Motor neuron (in vitro differentiated cells): ENCODE results near the gene SLC4A4. TPM values are rescaled to one million over a fixed set of nuclear protein-coding genes. Genes with fewer than 3 reads are reported as not detected.

Experiments used
- ATAC-seq, 8 experiments: fragments of 200-7000 bp; cut with Tn5 transposase; replicated peaks in 6 of 8; 2 replicates each; pipeline ENCODE4 v1.8.0; 2021; ENCODE audit warnings: mild to moderate bottlenecking in 8 of 8, moderate library complexity in 8 of 8
- H3K27ac ChIP-seq, 2 donors: fragments of 250-450 bp; sonication (Bioruptor Pico); 2 replicates each; pipeline ENCODE4 v1.9.0; 2021; ENCODE audit warnings: antibody characterized with exemption in 2 of 2, mild to moderate bottlenecking in 2 of 2, moderate library complexity in 1 of 2
- H3K4me1 ChIP-seq, 2 donors: fragments of 250-450 bp; sonication (Bioruptor Pico); replicated peaks in 1 of 2; 2 replicates each; pipeline ENCODE4 v1.6.1; 2021; ENCODE audit warnings: antibody characterized with exemption in 2 of 2, mild to moderate bottlenecking in 2 of 2, moderate library complexity in 1 of 2
- H3K4me3 ChIP-seq, 5 donors: fragments of 250-450 bp; sonication (Bioruptor Pico); 2 replicates each; pipeline ENCODE4 v1.9.0; 2021; ENCODE audit warnings: antibody characterized with exemption in 5 of 5, mild to moderate bottlenecking in 5 of 5, moderate library complexity in 4 of 5
- WGBS, 10 experiments: fragments of 450-650 bp; shearing (Covaris generic); methylation state at CpG; one replicate each; pipeline ENCODE4 v1.0.0; 2022; 5-methylcytosine and 5-hydroxymethylcytosine counted together
- in situ Hi-C, 9 experiments: fragments of 400-800 bp; cut with MboI; loops; one replicate each; pipeline ENCODE4 v1.15.0; 2021; ENCODE audit warnings: low sequenced_read_pairs in 9 of 9, low pct_unique_long_range_greater_than_20kb in 2 of 9; ENCODE audit not compliant: unreplicated experiment in 9 of 9
- total RNA-seq, 8 experiments: library from RNA; unstranded; fragments of 300-600 nt; gene quantifications; 2 replicates each; pipeline versions ENCODE4 v1.2.3 to v1.2.4, GENCODE V29; 2022

SLC4A4 gene
- total RNA-seq, 8 experiments from 2014 or later, result 0.05 to 35.1 (median 1.0) TPM; not detected in 1

DNA sequence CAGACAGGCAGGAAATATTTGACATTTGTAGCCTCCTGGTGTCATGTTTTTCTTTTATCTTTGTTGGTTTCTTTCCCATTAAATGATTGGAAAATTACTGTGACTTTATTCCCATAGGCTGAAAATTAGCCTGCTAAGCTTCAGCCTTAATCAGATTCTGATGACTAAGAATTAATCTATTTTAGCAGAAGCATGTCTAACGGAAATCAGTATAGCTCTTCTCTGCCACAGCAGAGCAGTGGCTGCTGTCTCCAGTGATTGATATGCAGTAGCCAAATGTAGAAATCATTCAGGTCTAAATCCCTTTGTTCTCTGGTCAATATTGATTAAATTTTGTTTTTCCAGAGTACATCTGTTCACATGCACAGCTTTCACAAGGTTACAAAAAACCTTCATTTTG lies 245.8 kb downstream of the SLC4A4 start:
- ATAC-seq, result peak in 5 of 8 experiments; percentile 52 to 96 (median 79)
- in situ Hi-C loops, result no loop called here
- Histone ChIP-seq H3K4me3 (no peak overlapping the region), H3K27ac (no peak overlapping the region), H3K4me1 (peaks cover 2 to 3% of the 10 kb centered on the region in 2 donors)
- 0 to 63% (median 25%) methylated on average over 1 of the region's 1 CpG; no CpG with 5 or more reads in 2 of the 10 experiments for WGBS, 10 experiments

DNA sequence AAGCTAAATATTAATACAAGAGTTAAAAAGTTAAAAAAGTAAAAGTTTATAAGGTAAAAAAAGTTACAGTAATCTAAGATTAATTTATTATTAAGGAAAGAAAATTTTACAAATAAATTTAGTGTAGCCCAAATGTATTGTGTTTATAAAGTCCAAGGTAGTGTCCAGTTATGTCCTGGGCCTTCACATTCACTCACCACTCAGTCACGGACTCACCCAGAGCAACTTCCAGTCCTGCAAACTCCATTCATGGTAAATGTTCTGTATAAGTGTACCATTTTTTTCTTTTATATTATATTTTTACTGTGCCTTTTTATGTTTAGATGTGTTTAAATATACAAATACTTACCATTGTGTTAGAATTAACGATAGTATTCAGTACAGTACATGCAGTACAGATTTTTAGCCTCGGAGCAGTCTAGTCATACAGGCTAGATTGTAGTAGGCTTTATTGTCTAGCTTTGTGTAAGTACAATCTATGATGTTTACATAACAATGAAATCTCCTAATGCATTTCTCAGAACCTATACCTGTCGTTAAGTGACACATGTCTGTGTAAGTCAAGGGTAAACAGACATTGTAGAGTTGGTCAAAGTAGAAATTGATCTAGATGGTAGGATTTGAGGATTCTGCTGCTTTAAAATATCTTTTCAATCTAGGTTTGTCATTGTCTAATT lies 247.4 kb downstream of the SLC4A4 start:
- in situ Hi-C loops, result no loop called here
- ATAC-seq, result no peak
- Histone ChIP-seq H3K27ac (no peak overlapping the region), H3K4me1 (peaks cover 2 to 3% of the 10 kb centered on the region in 2 donors), H3K4me3 (no peak overlapping the region)
- WGBS, 10 experiments, result 0 to 90% (median 61%) methylated on average over 1 to 4 of the region's 4 CpGs

DNA sequence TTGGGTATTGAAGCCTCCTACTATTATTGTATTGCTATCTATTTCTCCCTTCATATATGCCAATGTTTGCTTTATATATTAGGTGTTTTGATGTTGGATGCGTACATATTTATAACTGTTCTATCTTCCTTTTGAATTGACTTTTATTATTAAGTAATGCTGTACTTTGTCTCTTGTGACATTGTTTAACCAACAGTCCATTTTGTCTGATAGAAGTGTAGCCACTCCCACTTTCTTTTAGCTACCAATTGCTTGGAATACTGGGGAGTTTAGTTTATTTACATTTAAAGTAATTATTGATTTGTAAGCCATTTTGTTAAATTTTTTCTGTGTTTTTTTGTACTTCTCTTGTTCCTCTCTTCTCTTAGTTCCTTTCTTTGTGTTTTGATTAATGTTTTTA lies 249.2 kb downstream of the SLC4A4 start:
- Histone ChIP-seq H3K27ac (no peak overlapping the region), H3K4me1 (peaks cover 2 to 3% of the 10 kb centered on the region in 2 donors), H3K4me3 (no peak overlapping the region)
- in situ Hi-C loops, result no loop called here
- ATAC-seq, result no peak
- WGBS, 10 experiments, result 40 to 100% (median 92%) methylated on average over 1 of the region's 1 CpG; no CpG with 5 or more reads in 1 of the 10 experiments

DNA sequence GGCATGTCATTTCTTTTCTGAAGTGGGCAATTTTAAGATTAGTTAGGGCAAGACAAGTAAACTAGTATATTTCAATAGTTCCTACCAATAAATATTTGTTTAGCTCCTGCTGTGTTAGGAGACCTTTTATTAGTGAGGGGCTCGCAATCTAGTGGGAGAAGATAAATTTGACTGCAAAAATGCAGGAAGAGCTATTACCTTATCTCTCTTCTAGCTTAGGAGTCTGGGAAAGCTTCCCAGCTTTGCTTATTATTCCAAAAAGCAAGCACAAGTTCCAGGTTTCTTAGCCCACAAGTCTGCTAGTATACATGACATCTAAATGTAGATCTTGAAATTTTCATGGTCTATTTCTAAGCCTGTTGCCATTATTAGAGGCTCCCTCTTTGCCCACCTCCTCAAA lies 254.0 kb downstream of the SLC4A4 start:
- 44 to 100% (median 83%) methylated on average over 1 of the region's 1 CpG; no CpG with 5 or more reads in 3 of the 10 experiments for WGBS, 10 experiments
- ATAC-seq, result peak in 1 of 8 experiments; percentile 9
- in situ Hi-C loops, result no loop called here
- no peak overlapping the region for H3K27ac ChIP-seq
- H3K4me1 ChIP-seq, result peaks cover 0 to 5% of the 10 kb centered on the region in 2 donors
- no peak overlapping the region for H3K4me3 ChIP-seq

DNA sequence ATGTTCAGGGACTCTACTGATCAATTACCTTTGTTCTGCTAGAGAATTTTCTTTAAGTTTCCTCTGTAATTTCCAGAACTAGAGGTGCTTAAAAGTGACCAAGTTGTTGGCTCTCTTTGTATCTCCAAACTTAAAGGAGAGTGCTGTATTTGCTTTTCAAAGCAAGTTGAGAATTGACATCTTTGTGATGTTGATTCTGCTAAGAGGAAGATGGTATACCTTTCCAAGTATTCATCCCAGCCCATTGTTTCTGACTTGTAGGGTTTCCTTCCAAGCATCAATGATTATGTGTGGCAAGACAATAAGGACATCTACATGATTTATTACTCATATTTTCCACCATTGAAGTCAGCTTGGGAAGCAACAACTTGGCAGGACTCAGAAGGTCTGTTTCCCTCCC lies 254.5 kb downstream of the SLC4A4 start:
- ATAC-seq, result no peak
- no peak overlapping the region for H3K4me3 ChIP-seq
- no peak overlapping the region for H3K27ac ChIP-seq
- H3K4me1 ChIP-seq, result peaks cover 0 to 5% of the 10 kb centered on the region in 2 donors
- in situ Hi-C loops, result no loop called here

DNA sequence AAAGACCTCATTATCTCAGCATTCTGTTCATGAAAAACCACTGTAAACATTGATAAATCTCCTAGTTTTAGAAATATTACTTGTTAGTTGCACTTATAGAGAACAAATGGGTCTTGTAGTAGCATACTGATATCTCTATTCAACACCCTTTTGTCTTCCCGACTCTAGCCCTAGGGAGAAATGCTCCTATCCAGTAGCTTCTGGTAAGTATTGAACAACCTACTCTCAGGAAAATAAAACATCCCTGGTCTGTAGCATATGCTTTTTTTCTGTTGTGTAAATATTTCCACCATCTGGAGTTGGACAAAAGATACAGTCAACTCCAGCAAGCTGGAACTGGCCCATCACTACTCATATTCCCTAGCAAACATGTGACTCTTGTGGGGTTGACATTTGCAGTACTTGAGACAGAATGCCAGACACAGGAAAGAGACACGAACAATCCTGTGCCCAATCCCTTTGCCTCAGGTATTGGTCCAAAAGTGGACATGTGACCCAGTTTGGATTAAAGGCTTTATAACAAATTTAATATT lies 256.8 kb downstream of the SLC4A4 start:
- WGBS, 10 experiments, result 0 to 77% (median 17%) methylated on average over 1 to 2 of the region's 2 CpGs; no CpG with 5 or more reads in 1 of the 10 experiments
- H3K4me1 ChIP-seq, result peaks cover 0 to 5% of the 10 kb centered on the region in 2 donors
- peak in 2 of 8 experiments; percentile 14 to 47 for ATAC-seq
- in situ Hi-C loops, result no loop called here
- no peak overlapping the region for H3K27ac ChIP-seq
- no peak overlapping the region for H3K4me3 ChIP-seq

DNA sequence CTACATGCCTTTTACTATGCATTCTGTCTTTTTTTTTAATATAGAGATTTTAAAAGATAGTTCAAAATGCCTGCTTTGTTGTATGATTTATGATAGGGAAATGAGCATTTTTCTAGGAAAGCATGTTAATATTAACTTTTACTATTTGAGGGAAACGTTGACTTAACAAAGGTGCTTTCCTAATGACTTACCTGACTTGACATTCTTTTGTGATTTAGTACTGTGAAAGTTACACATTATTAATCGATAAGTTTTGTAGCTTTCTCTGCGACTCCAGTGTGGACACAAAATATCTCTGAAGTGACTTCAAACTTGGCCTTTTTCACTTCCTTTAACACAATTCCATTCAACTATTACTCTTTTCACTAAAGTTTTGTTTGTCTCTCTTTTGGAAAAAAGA lies 260.8 kb downstream of the SLC4A4 start:
- ATAC-seq, result no peak
- Histone ChIP-seq H3K27ac (no peak overlapping the region), H3K4me1 (no peaks in the 10 kb centered on the region), H3K4me3 (no peak overlapping the region)
- in situ Hi-C loops, result no loop called here
- WGBS, 10 experiments, result 17 to 79% (median 63%) methylated on average over 1 to 3 of the region's 3 CpGs

DNA sequence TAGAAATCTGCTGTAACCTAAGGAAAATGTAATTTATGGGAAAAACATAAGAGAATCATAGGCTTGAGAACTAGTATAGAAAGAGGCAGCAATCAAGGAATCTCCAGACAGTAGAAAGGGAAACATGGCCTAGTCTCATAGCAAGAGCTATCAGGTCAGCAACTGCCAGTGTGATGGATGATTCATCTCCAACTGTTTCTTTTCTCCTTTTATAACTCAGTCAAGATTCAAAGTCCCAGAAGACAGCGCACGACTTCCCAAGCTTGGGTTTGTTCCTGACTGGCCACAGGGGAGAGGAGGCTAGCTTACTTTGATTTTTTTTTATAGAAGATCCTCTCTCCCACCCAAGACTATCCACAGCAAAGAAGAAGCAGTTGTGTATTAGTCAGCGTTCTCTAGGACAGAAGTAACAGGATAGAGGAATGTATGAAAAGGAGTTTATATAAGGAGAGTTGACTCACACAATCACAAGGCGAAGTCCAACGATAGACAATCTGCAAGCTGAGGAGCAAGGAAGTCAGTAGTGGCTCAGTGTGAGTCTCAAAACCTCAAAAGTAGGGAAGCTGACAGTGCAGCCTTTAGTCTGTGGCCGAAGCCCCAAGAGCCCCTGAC lies 263.6 kb downstream of the SLC4A4 start:
- WGBS, 10 experiments, result 17 to 93% (median 82%) methylated on average over 1 to 6 of the region's 6 CpGs
- ATAC-seq, result no peak

DNA sequence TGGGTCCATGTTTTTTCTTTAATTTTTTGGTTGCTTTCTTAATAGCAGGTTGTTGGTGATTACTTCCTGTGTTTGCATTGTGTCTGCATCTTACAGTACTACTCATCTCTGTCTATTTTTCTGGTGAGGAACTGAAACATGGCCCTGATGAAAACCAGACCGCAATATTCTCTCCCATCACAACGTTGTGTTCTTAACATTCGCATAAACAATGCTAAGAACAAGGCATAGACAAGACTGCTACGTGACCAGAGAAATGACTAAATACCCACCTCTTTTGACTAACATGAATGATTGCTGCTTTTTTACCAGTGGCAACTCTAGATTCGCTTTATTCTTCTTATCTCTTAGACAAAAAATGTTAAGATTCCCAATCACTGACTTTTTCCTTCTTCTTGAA lies 266.0 kb downstream of the SLC4A4 start:
- Histone ChIP-seq H3K27ac (no peak overlapping the region), H3K4me3 (no peak overlapping the region), H3K4me1 (no peaks in the 10 kb centered on the region)
- ATAC-seq, result no peak
- in situ Hi-C loops, result no loop called here
- 11 to 100% (median 82%) methylated on average over 2 to 5 of the region's 5 CpGs; no CpG with 5 or more reads in 1 of the 10 experiments for WGBS, 10 experiments

More for the DNA sequence above, 263.6 kb downstream of the SLC4A4 start:
- Histone ChIP-seq H3K4me3 (no peak overlapping the region), H3K27ac (no peak overlapping the region), H3K4me1 (no peaks in the 10 kb centered on the region)
- in situ Hi-C loops, result no loop called here

DNA sequence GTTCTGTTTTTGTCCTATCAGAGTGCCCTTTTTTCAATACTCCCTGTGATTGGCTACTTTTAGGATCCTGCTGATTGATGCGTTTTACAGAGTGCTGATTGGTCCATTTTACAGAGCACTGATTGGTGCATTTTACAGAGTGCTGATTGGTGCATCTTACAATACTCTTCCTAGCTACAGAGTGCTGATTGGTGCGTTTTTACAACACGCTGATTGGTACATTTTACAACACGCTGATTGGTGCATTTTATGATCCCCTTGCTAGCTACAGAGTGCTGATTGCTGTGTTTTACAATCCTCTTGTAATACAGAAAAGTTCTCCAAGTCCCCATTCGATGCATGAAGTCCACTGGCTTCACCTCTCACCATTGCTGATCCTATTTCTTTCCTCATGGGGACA lies 268.3 kb downstream of the SLC4A4 start:
- WGBS, 10 experiments, result 31 to 100% (median 87%) methylated on average over 2 to 5 of the region's 5 CpGs; no CpG with 5 or more reads in 2 of the 10 experiments
- in situ Hi-C loops, result no loop called here
- Histone ChIP-seq H3K4me3 (no peak overlapping the region), H3K27ac (no peak overlapping the region), H3K4me1 (no peaks in the 10 kb centered on the region)
- ATAC-seq, result no peak

DNA sequence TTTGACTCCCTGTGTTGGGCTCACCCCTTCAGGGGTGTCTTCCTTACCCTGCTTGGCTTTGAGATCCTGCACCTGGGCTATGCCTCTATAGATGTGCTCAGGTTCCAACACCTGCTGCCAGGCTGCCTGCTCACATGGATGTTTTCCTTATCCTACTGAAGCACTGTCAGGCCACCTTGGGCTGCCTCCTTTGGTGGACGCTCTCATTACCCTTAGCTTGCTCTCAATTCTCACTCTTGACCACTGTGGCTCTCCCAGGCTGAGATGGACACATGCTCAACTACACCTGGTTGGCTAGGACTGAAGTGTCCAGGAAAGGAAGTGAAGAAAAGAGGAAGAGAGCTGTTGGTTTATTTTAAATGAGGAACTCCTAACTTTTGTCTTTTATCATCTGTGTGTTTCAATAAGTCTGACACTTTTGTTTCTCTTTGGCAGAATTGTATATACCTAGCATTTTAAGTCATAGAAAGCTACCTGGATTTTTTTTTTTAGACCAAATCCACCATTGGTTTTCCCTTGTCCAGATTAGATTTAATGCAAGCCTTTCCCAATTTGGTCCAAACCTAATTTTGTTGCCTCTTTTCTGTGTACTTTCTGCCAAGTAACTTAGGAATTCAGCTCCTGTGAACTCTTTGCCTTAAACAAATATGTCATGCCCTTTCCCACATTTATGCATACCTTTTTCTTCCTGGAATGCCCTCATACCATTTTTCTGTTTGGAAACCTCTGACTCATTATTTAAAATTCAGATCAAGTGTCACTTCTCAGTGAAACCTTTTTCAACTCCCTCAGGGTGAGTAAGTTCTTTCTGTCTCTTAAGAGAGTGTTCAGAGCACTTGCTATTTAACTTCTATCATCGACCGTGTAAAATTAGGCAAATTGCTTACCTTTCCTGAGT lies 269.2 kb downstream of the SLC4A4 start:
- in situ Hi-C loops, result no loop called here
- WGBS, 10 experiments, result 24 to 100% (median 90%) methylated on average over 1 to 3 of the region's 3 CpGs
- ATAC-seq, result peak in 3 of 8 experiments; percentile 68 to 84 (median 81)
- no peak overlapping the region for H3K27ac ChIP-seq
- no peaks in the 10 kb centered on the region for H3K4me1 ChIP-seq
- H3K4me3 ChIP-seq, result no peak overlapping the region

DNA sequence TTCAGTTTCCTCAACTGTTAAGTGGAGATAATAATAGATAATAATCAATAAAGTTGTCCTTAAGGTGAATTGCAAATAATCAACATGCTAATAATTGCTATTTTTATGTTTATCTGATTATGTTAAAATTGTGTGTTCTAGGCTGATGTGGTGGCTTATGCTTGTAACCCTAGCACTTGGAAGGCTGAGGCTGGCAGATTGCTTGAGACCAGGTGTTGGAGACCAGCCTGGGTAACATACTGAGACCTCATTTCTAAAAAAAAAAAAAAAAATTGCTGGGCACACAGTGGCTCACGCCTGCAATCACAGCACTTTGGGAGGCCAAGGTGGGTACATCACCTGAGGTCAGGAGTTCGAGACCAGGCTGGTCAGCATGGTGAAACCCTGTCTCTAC lies 269.9 kb downstream of the SLC4A4 start:
- Histone ChIP-seq H3K4me1 (no peaks in the 10 kb centered on the region), H3K4me3 (no peak overlapping the region), H3K27ac (no peak overlapping the region)
- 17 to 100% (median 60%) methylated on average over 1 to 2 of the region's 2 CpGs; no CpG with 5 or more reads in 5 of the 10 experiments for WGBS, 10 experiments
- peak in 2 of 8 experiments; percentile 44 to 60 for ATAC-seq
- in situ Hi-C loops, result no loop called here

DNA sequence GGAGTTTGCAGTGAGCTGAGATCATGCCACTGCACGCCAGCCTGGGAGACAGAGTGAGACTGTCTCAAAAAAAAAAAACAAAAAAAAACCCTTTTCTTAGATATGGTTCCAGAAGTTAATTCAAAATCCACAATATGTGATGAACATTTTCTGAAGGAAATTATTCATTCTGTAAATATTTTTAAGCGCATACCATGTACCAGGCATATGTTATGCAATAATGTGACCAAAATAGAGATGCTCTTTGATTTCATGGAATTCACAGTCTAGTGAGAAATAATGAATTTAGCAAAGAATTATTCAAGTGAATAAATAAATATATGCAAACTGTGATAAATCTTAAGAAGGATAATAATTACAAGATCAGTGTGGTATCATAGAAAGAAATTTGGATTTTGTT lies 270.3 kb downstream of the SLC4A4 start:
- no peak overlapping the region for H3K27ac ChIP-seq
- in situ Hi-C loops, result no loop called here
- H3K4me1 ChIP-seq, result no peaks in the 10 kb centered on the region
- ATAC-seq, result peak in 2 of 8 experiments; percentile 13 to 66
- no peak overlapping the region for H3K4me3 ChIP-seq
- 33 to 100% (median 80%) methylated on average over 1 to 2 of the region's 2 CpGs; no CpG with 5 or more reads in 1 of the 10 experiments for WGBS, 10 experiments
